ENCODE results near the gene ZNF880.
"Not testable (repeated sequence)": the region's sequence is repeated elsewhere in the genome, so short reads cannot be mapped to it uniquely, and the experiment has no call there.

Gene ZNF880

DNA sequence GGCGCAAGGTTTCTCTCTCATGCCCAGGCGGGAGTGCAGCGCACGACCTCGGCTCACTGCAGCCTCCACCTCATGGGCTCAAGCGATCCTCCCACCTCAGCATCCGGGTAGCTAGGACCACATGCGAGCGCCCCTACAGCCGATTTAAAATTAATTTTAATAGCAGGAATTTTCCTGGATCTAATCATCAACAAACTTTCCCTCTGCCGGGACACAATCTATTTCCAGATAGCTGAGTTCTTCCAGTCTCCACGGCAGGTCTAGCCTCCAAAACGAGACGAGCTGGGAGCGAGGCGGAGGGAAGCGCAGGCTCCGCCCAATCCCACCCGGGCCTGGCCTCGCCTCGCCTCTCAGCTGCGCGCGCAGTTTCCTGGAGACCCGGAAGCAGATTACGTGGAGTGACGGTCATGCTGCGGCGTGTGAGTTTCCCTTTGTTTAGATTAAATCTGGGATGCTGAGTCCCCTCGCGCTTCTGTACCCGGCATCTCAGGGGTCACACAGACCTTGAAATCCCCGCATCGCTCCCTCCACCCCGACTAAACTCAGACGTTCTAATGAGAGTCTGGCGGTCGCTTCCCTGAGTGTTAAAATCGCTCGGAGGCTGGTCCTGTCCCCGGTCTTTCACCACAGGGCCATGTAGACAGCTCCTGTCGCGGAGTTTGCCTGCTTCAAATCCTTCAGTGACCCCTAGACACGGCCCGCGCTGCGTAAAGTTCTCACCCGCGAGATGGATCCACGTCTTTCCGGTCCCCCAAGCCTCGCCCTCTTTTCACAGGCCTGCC, at the start of gene ZNF880:
TSS of gene ZNF880 (plus strand) at position 365 of the 782 bp plus-strand sequence. CDS start at position 408, 43 bp downstream.
- Mint-ChIP-seq H3K36me3 (peaks cover 34% of the 10 kb centered on the region), H3K4me1 (no peaks in the 10 kb centered on the region), H3K27ac (peak within 1 kb of the TSS; percentile 99), H3K9me3 (peaks cover 13% of the 10 kb centered on the region), H3K27me3 (no peaks in the 10 kb centered on the region), H3K4me3 (peak within 1 kb of the TSS; percentile 95)
- peak; percentile 96 for ATAC-seq (ENCODE audit: low read depth)
- DNase-seq (ENCODE audit: low spot score in 2 of 2), result peak; percentile 86 to 89

DNA sequence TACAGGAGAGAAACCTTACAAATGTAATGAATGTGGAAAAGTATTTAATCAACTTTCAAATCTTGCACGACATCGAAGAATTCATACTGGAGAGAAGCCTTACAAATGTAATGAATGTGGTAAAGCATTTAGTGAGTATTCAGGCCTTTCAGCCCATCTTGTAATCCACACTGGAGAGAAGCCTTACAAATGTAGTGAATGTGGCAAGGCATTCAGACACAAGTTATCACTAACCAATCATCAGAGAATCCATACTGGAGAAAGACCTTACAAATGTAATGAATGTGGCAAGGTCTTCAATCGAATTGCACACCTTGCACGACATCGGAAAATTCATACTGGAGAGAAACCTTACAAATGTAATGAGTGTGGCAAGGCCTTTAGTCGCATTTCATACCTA, 47.3 kb upstream of the ZNF880 start:
- Mint-ChIP-seq H3K4me1 (no peaks in the 10 kb centered on the region), H3K36me3 (peaks cover 47% of the 10 kb centered on the region), H3K27me3 (no peaks in the 10 kb centered on the region), H3K9me3 (peaks cover 20% of the 10 kb centered on the region), H3K4me3 (no peak overlapping the region), H3K27ac (no peak overlapping the region)
- no peak for DNase-seq (ENCODE audit: low spot score in 2 of 2)
- no peak for ATAC-seq (ENCODE audit: low read depth)

DNA sequence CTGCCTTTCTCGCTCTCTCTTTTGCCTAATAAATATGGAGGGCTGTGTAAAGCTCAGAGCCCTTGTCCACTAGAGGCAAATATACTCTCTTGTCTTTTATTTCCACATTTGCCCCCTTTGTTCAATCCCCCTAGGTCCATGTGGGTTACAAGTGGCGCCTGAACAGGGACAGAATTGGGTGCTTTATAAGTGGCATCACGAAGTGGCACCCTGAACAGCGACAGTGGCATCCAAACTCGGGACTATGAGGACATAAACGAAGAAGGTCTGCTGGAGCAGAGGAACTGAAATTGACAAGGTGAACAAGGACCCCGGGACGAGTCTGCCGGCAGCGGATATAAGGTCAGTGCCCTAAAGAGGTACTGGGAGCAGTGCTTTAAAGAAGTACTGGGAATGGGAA, 38.0 kb upstream of the ZNF880 start:
- Mint-ChIP-seq H3K27ac (no peak overlapping the region), H3K9me3 (peaks cover 14% of the 10 kb centered on the region), H3K36me3 (peaks cover 15% of the 10 kb centered on the region), H3K27me3 (no peaks in the 10 kb centered on the region), H3K4me3 (no peak overlapping the region), H3K4me1 (peaks cover 5% of the 10 kb centered on the region)
- DNase-seq (ENCODE audit: low spot score in 2 of 2) (no peak), ATAC-seq (ENCODE audit: low read depth) (no peak)

DNA sequence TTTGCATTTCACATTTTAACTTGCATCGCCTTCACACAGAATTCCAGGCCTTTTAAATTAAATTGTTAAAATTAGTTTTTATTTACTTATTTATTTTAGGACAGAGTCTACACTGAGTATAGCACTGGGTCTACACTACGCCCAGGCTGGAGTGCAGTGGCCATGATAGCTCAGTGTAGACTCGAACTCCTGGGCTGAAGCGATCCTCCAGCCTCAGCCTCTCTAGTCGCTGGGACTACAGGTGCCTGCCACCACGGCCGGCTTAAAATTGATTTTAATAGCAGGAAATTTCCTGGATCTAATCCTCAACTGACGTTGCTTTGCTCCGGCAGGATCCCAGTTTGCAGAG, 34.0 kb upstream of the ZNF880 start:
- Mint-ChIP-seq H3K27ac (peak overlapping the region; percentile 89), H3K27me3 (no peaks in the 10 kb centered on the region), H3K4me1 (peaks cover 12% of the 10 kb centered on the region), H3K9me3 (peaks cover 24% of the 10 kb centered on the region), H3K36me3 (peaks cover 28% of the 10 kb centered on the region), H3K4me3 (peak overlapping the region; percentile 91)
- no peak for DNase-seq (ENCODE audit: low spot score in 2 of 2)
- peak; percentile 20 for ATAC-seq (ENCODE audit: low read depth)

DNA sequence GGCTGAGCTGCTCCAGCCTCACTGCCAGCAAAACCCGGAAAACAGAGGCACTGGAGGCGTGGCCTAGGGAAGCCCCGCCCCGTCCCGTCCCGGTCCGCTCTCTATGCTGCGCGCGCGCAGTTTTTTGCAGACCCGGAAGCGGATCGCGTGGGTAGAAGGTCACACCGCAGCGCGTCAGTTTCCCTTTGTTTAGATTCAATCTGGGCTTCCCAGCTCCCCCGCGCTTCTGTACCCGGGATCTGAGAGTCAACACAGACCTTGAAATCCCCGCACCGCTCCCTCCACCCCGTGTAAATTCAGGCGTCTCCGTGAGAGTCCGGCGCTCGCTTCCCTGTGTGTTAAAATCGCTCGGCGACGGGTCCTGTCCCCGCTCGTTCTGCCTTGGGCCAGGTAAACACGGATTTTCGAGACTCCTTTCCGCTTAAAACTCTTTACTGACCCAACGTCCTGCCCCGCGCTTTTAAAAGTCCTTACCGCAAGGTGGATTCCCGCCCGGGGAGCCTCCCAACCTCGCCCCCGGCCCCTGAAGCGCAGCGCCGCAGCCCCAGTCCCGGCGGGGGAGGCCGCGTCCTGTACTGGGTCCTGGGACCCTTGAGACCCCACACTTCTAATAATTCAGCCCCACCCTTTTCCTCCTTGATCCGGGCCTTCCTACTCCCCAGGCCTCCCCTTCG, 33.5 kb upstream of the ZNF880 start, which contains the start of gene ZNF610:
TSS of gene ZNF610 (plus strand) at position 127 of the 674 bp plus-strand sequence. CDS start 12,930 bp downstream, outside the sequence.
- peak within 1 kb of the TSS; percentile 89 for H3K27ac Mint-ChIP-seq
- H3K36me3 Mint-ChIP-seq, result peaks cover 29% of the 10 kb centered on the region
- no peaks in the 10 kb centered on the region for H3K27me3 Mint-ChIP-seq
- peak within 1 kb of the TSS; percentile 91 for H3K4me3 Mint-ChIP-seq
- H3K4me1 Mint-ChIP-seq, result peaks cover 12% of the 10 kb centered on the region
- ATAC-seq (ENCODE audit: low read depth) (peak; percentile 97), DNase-seq (ENCODE audit: low spot score in 2 of 2) (peak; percentile 79 to 84)
- peaks cover 24% of the 10 kb centered on the region for H3K9me3 Mint-ChIP-seq

DNA sequence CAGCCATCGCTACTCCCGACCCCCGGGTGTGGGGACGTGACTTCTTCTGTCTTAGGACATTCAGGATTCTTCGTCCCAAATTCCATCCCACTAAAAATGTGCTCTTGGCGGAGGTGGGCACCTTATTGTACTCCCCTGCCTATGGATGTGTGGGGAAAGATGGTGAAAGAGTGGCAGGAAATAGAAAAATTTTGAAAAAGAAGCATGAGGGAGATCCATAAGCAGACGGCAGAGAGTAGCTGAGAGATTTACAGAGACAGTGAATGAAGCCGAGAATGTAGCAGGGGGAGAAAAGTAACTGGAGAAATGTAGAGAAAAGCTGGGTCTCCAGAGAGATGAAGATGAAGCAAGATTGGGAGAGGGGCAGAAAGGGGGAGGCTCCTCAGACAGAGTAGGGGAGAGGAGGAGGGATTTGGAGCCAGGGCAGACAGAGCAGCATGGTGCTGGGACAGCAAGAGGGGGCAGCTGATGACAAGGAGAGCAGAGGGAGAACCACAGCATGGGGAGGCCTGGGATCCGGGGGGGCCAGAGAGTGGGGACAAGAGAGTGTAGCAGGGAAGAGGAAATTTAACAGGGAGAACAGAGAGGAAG, 32.8 kb upstream of the ZNF880 start:
- Mint-ChIP-seq H3K9me3 (peaks cover 21% of the 10 kb centered on the region), H3K27me3 (no peaks in the 10 kb centered on the region), H3K36me3 (peaks cover 27% of the 10 kb centered on the region), H3K4me1 (peaks cover 12% of the 10 kb centered on the region), H3K27ac (peak overlapping the region; percentile 89), H3K4me3 (peak overlapping the region; percentile 91)
- ATAC-seq (ENCODE audit: low read depth), result no peak
- DNase-seq (ENCODE audit: low spot score in 2 of 2), result no peak

DNA sequence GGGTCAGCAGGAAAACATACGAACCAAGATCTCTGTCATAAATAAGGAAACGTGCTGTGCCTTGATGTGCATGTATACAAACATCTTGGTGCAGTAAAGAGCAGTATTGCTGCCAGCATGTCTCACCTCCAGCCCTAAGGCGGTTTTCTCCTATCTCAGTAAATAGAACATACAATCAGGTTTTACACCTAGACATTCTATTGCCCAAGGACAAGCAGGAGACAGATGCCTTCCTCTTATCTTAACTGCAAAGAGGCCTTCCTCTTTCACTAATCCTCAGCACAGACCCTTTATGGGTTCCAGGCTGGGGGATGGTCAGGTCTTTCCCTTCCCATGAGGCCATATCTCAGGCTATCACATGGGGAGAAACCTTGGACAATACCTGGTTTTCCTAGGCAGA, 30.7 kb upstream of the ZNF880 start:
- H3K4me3 Mint-ChIP-seq; DNase-seq (ENCODE audit: low spot score in 2 of 2); ATAC-seq (ENCODE audit: low read depth); H3K27me3 Mint-ChIP-seq; H3K27ac Mint-ChIP-seq: not testable (repeated sequence)
- peaks cover 25% of the 10 kb centered on the region for H3K36me3 Mint-ChIP-seq
- H3K4me1 Mint-ChIP-seq, result peaks cover 14% of the 10 kb centered on the region
- peaks cover 15% of the 10 kb centered on the region for H3K9me3 Mint-ChIP-seq

DNA sequence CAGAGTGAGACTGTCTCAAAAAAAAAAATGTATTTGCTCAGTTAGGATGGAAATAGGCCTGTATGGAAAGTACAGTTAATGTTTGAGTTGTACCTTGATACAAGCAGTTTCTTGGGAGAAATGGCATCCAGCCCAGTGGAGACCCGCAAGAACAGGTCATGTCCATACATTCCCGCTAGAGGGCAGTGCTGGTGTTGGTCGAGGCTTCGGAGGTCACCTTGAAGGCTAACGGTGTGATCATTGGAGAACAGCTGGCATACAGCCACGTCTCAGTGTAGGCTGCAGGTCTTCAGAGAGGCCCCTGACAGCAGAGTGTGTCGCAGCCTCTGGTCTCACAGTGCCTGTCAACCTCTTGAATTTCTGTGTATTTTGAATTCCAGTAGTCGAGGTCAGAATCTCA, 26.2 kb upstream of the ZNF880 start:
- H3K4me1 Mint-ChIP-seq, result peaks cover 2% of the 10 kb centered on the region
- no peak overlapping the region for H3K4me3 Mint-ChIP-seq
- peaks cover 8% of the 10 kb centered on the region for H3K9me3 Mint-ChIP-seq
- H3K27me3 Mint-ChIP-seq, result no peaks in the 10 kb centered on the region
- DNase-seq (ENCODE audit: low spot score in 2 of 2), result peak; percentile 25 to 40
- H3K36me3 Mint-ChIP-seq, result peaks cover 19% of the 10 kb centered on the region
- ATAC-seq (ENCODE audit: low read depth), result peak; percentile 70
- no peak overlapping the region for H3K27ac Mint-ChIP-seq

DNA sequence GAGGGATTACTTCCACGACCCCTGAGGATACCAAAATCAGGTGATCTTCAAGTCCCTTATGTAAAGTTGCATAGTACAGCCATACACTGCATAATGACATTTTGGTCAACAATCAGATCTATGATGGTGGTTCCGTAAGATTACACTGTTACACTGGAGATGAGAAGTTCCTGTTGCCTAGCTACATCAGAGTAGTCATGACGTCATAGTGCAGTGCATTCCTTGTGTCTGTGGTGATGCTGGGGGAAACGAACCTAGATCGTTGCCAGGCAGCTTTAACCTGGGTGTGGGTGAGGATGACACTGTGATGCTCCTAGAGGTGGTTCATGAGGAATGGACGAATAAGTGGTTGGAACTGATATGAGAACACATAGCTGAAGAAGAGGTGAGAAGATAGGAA, 24.6 kb upstream of the ZNF880 start:
- Mint-ChIP-seq H3K4me3 (no peak overlapping the region), H3K9me3 (peaks cover 10% of the 10 kb centered on the region), H3K36me3 (peaks cover 29% of the 10 kb centered on the region), H3K4me1 (peaks cover 2% of the 10 kb centered on the region), H3K27me3 (no peaks in the 10 kb centered on the region), H3K27ac (no peak overlapping the region)
- DNase-seq (ENCODE audit: low spot score in 2 of 2) (no peak), ATAC-seq (ENCODE audit: low read depth) (no peak)

DNA sequence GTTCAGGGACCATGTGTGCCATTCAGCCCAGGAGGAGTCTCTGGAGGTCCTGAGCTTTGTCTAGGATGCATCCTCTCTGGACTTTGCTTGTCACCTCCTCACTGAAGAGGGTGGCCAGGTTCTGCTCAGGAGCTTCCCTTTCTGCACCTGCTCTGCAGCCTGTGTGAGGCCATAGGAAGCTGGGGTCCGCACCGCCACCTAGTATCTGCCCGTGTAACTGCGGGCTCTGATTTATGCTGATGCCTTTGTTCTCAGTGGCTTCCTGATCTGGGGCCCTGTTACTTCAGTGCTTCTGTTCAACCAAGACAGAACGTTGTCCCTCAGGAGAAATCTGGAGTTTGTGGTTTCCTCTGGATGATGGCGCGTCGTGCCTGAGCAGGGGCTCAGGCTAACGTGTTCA, 18.2 kb upstream of the ZNF880 start:
- DNase-seq (ENCODE audit: low spot score in 2 of 2) (no peak), ATAC-seq (ENCODE audit: low read depth) (no peak)
- Mint-ChIP-seq H3K27ac (no peak overlapping the region), H3K4me1 (no peaks in the 10 kb centered on the region), H3K36me3 (peaks cover 61% of the 10 kb centered on the region), H3K4me3 (no peak overlapping the region), H3K27me3 (no peaks in the 10 kb centered on the region), H3K9me3 (peaks cover 13% of the 10 kb centered on the region)

DNA sequence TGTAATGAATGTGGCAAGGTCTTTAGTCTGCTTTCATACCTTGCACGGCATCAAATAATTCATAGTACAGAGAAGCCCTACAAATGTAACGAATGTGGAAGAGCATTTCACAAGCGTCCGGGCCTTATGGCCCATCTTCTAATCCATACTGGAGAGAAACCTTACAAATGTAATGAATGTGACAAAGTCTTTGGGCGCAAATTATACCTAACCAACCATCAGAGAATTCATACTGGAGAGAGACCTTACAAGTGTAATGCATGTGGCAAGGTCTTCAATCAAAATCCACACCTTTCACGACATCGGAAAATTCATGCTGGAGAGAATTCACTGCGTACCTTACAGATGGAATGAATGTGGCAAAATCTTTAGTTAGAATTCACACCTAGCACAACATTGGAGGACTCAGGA, 3.3 kb upstream of the ZNF880 start:
- Mint-ChIP-seq H3K27ac (no peak overlapping the region), H3K4me3 (no peak overlapping the region), H3K4me1 (no peaks in the 10 kb centered on the region), H3K36me3 (peaks cover 23% of the 10 kb centered on the region), H3K27me3 (no peaks in the 10 kb centered on the region), H3K9me3 (peaks cover 12% of the 10 kb centered on the region)
- DNase-seq (ENCODE audit: low spot score in 2 of 2) (no peak), ATAC-seq (ENCODE audit: low read depth) (no peak)

DNA sequence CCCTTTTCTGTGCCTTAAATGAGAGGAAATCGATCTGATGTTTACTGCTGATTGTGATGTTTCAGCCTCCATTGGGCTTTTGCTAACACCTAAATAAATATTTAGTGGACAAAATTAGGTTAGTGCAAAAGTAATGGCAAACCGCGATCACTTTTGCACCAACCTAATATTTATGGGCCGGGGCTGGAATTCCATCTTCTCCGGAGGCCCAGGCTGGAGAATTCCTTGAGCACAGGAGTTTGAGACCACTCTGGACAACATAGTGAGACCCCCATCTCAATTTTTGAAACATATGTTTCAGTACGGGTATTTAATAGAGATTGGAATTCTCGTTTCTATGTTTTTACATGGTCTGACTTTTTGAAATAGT, 603 bp downstream of the ZNF880 start:
- no peak for ATAC-seq (ENCODE audit: low read depth)
- Mint-ChIP-seq H3K36me3 (peaks cover 36% of the 10 kb centered on the region), H3K27me3 (no peaks in the 10 kb centered on the region), H3K9me3 (peaks cover 14% of the 10 kb centered on the region), H3K4me3 (peak overlapping the region; percentile 95), H3K4me1 (peaks cover 2% of the 10 kb centered on the region), H3K27ac (peak overlapping the region; percentile 99)
- no peak for DNase-seq (ENCODE audit: low spot score in 2 of 2)

DNA sequence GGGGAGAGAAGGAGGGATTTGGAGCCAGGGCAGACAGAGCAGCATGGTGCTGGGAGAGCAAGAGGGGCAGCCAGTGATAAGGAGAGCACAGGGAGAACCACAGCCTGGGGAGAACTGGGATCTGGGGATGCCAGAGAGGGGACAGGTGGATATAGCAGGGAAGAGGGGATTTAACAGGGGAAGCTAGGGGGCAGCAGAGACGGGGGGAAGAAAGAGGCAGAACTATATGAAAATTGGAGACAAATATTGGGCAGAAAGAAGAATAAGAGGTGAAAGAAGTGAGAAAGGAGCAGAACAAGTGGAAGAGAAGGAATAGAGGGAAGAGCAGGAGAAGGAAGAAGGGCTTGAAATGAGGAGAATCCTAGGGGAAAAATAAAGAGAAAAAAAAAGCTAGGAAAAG, 21.4 kb downstream of the ZNF880 start:
- no peak for ATAC-seq (ENCODE audit: low read depth)
- DNase-seq (ENCODE audit: low spot score in 2 of 2), result no peak
- Mint-ChIP-seq H3K36me3 (peaks cover 38% of the 10 kb centered on the region), H3K9me3 (peaks cover 22% of the 10 kb centered on the region), H3K4me3 (no peak overlapping the region), H3K27me3 (no peaks in the 10 kb centered on the region), H3K27ac (no peak overlapping the region), H3K4me1 (no peaks in the 10 kb centered on the region)

DNA sequence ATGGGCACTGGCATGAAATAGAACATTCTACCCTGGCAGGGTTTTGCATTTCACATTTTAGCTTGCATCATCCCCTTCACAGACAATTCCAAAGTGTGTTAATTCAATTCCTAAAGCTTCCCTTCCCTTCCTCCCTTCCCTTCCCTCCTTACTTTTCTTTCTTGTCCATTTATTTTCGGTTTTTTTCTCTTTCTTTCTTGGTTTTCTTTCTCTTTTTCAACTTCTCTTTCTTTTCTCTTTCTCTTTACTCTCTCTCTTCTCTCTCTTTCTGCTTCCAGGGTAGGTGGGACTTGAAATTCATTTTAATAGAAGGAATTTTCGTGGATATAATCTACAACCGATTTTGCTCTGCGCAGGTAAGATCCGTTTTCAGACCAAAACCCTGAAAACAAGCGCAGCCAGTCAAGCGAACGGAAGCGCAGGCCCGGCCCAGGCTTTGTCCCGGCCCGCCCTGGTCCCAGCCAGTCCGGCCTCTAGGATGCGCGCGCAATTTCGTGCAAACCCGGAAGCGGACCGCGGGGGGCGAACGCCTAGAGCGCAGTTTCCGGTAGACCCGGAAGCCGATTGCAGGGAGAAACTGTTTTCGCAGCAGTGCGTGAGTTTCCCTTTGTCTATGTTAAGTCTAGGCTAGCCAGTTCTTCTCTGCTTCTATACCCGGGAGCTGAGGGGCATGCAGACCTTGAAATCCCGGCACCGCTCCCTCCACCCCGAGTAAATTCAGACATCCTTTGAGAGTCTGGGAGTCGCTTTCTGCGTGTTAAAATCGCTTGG, 27.8 kb downstream of the ZNF880 start, which contains the start of gene ZNF528:
TSS of gene ZNF528 (plus strand) at position 540 of the 771 bp plus-strand sequence. CDS start 4,165 bp downstream, outside the sequence.
- Mint-ChIP-seq H3K27me3 (no peaks in the 10 kb centered on the region), H3K4me1 (peaks cover 17% of the 10 kb centered on the region), H3K36me3 (peaks cover 61% of the 10 kb centered on the region), H3K27ac (peak within 1 kb of the TSS; percentile 94), H3K4me3 (peak within 1 kb of the TSS; percentile 89), H3K9me3 (peaks cover 27% of the 10 kb centered on the region)
- ATAC-seq (ENCODE audit: low read depth) (peak; percentile 99), DNase-seq (ENCODE audit: low spot score in 2 of 2) (peak; percentile 84 to 94)

All from memory B cell (primary cell).